ENCODE data around the gene SOSTDC1. TPM values are rescaled to one million over a fixed set of nuclear protein-coding genes. Genes with fewer than 3 reads are reported as not detected.
"Not testable (repeated sequence)": the region's sequence is repeated elsewhere in the genome, so short reads cannot be mapped to it uniquely, and the experiment has no call there.

Gene SOSTDC1
- total RNA-seq, 1 experiment from 2014 or later = not detected

DNA sequence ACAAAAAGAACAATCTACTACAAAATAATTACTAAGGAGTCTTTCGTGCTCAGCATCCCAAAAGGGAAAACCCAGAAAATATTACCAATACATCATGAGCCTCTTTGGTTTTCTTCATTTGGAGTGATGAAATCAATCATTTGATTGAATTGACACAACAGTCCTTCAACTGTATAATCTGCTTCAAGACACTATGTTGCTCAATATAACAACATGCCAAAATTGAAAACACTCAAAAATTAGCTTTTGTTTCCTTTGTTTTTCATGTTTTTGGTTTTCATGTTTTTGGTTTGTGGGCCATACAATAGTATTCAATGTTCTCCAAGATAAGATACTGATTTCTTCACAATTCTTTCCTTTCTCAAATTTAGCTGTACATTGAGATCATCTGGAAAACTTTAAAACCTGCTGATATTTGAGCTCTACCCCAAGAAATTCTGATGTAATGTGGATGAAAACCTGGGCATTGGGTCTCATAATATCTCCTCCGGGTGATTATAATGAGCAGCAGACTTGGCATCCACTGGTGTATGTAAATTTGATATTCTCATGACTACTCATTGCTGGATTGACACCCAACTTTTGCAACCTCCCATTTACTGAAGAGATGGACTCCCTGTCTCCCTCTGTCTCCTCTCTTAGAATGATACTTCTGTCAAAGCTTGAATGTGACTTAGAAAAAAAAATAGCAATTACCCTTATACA is 4.6 kb downstream of the SOSTDC1 start:
- Histone ChIP-seq H3K27ac (ENCODE audit: low read depth, low read length, poor library complexity, severe bottlenecking) (no peak overlapping the region), H3K4me3 (ENCODE audit: low read depth, low read length, poor library complexity, severe bottlenecking) (no peak overlapping the region), H3K4me1 (ENCODE audit: insufficient read depth, low read length, poor library complexity, severe bottlenecking) (peaks cover 43% of the 10 kb centered on the region), H3K9me3 (ENCODE audit: low read depth, low read length, poor library complexity, severe bottlenecking) (no peaks in the 10 kb centered on the region), H3K36me3 (ENCODE audit: insufficient read depth, low read length, poor library complexity, severe bottlenecking) (no peaks in the 10 kb centered on the region), H3K27me3 (replicated peaks; ENCODE audit: insufficient read depth, low read depth, low read length, poor library complexity) (no peaks in the 10 kb centered on the region)
- no TSS peak for BruUV-seq (replicated peaks)
- POLR2A ChIA-PET (ENCODE audit: low non-redundant PET) = no interaction called here
- no peak for TF ChIP-seq EZH2 (IDR thresholded peaks at IDR 0.05; ENCODE audit: borderline replicate concordance, low read depth, low read length, poor library complexity, severe bottlenecking)
- TF ChIP-seq, protein P1, sequence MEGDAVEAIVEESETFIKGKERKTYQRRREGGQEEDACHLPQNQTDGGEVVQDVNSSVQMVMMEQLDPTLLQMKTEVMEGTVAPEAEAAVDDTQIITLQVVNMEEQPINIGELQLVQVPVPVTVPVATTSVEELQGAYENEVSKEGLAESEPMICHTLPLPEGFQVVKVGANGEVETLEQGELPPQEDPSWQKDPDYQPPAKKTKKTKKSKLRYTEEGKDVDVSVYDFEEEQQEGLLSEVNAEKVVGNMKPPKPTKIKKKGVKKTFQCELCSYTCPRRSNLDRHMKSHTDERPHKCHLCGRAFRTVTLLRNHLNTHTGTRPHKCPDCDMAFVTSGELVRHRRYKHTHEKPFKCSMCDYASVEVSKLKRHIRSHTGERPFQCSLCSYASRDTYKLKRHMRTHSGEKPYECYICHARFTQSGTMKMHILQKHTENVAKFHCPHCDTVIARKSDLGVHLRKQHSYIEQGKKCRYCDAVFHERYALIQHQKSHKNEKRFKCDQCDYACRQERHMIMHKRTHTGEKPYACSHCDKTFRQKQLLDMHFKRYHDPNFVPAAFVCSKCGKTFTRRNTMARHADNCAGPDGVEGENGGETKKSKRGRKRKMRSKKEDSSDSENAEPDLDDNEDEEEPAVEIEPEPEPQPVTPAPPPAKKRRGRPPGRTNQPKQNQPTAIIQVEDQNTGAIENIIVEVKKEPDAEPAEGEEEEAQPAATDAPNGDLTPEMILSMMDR (conservative IDR thresholded peaks at IDR 0.05; ENCODE audit: low read depth, low read length) = no peak
- intact Hi-C loops (cut with micrococcal nuclease; ENCODE audit: unreplicated experiment) = no loop called here
- CTCF ChIA-PET = no interaction called here
- DNase-seq (ENCODE audit: low spot score) = no peak

DNA sequence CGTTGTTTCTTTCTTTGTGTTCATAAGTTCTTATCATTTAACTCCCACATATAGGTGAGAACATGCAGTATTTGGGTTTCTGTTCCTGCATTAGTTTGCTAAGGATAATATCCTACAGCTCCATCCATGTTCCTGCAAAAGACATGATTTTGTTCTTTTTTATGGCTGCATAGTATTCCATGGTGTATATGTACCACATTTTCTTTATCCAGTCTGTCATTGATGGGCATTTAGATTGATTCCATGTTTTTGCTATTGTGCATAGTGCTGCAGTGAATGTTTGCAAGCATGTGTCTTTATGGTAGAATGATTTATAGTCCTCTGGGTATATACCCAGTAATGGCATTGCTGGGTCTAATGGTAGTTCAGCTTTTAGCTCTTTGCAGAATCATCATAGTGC is 9.2 kb downstream of the SOSTDC1 start:
- BruUV-seq (replicated peaks); H3K4me1 ChIP-seq (ENCODE audit: insufficient read depth, low read length, poor library complexity, severe bottlenecking); POLR2A ChIA-PET (ENCODE audit: low non-redundant PET); H3K27ac ChIP-seq (ENCODE audit: low read depth, low read length, poor library complexity, severe bottlenecking); H3K36me3 ChIP-seq (ENCODE audit: insufficient read depth, low read length, poor library complexity, severe bottlenecking); H3K4me3 ChIP-seq (ENCODE audit: low read depth, low read length, poor library complexity, severe bottlenecking); H3K27me3 ChIP-seq (replicated peaks; ENCODE audit: insufficient read depth, low read depth, low read length, poor library complexity); intact Hi-C loops (cut with micrococcal nuclease; ENCODE audit: unreplicated experiment); CTCF ChIA-PET; DNase-seq (ENCODE audit: low spot score); H3K9me3 ChIP-seq (ENCODE audit: low read depth, low read length, poor library complexity, severe bottlenecking): not testable (repeated sequence)

DNA sequence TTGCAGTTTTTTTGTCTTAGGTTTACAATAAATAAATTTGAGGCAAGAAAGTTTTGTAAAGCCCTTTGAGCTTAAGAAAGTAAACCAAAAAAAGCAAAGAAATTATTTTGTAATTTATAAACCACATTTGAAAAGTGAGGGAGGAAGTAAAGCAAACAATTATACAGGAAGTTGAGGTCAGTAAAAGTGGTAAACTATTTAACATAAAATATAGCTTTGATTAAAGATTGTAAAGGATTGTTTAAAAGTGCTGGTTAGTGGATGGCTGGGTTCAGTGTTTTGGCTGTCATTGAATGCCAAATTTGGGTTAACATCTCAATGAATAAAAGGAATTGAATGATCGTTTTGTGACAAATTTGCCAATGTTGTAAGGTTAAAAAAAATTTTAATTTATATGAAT is 9.9 kb downstream of the SOSTDC1 start:
- ChIA-PET CTCF (no interaction called here), POLR2A (ENCODE audit: low non-redundant PET) (interaction anchor here (0.7 kb wide), 1 partner anchor 770 kb away, joined by 3 read pairs; no protein-coding TSS in a partner anchor)
- Histone ChIP-seq H3K4me3 (ENCODE audit: low read depth, low read length, poor library complexity, severe bottlenecking) (no peak overlapping the region), H3K9me3 (ENCODE audit: low read depth, low read length, poor library complexity, severe bottlenecking) (no peaks in the 10 kb centered on the region), H3K4me1 (ENCODE audit: insufficient read depth, low read length, poor library complexity, severe bottlenecking) (no peaks in the 10 kb centered on the region), H3K36me3 (ENCODE audit: insufficient read depth, low read length, poor library complexity, severe bottlenecking) (no peaks in the 10 kb centered on the region), H3K27me3 (replicated peaks; ENCODE audit: insufficient read depth, low read depth, low read length, poor library complexity) (no peaks in the 10 kb centered on the region), H3K27ac (ENCODE audit: low read depth, low read length, poor library complexity, severe bottlenecking) (no peak overlapping the region)
- intact Hi-C loops (cut with micrococcal nuclease; ENCODE audit: unreplicated experiment) = no loop called here
- TF ChIP-seq, protein P1 (conservative IDR thresholded peaks at IDR 0.05; ENCODE audit: low read depth, low read length) = no peak
- TF ChIP-seq EZH2 (IDR thresholded peaks at IDR 0.05; ENCODE audit: borderline replicate concordance, low read depth, low read length, poor library complexity, severe bottlenecking) = no peak
- no TSS peak for BruUV-seq (replicated peaks)
- no peak for DNase-seq (ENCODE audit: low spot score)

DNA sequence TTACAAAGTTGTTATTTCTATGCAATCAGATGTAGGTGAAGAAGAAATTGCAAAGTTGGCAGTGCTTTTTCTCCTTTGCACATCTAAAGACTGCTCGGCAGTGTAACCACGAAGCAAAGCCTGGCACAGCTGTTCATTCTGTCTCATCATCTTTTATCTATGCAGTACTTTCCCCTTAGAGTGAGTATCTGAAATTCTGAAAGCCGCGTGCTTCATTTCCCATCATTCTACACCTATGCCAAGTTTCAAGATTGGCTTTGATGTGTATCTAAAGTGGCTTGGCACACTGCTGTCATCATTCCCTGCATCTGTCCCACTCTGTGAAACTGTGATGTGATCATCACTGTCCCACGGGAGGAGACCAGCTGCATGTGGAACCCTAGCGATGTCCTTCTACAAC is 15.2 kb downstream of the SOSTDC1 start:
- CTCF ChIA-PET = no interaction called here
- DNase-seq (ENCODE audit: low spot score) = no peak
- intact Hi-C loops (cut with micrococcal nuclease; ENCODE audit: unreplicated experiment) = no loop called here
- POLR2A ChIA-PET (ENCODE audit: low non-redundant PET) = no interaction called here
- no peaks in the 10 kb centered on the region for H3K27me3 ChIP-seq (replicated peaks; ENCODE audit: insufficient read depth, low read depth, low read length, poor library complexity)
- no peaks in the 10 kb centered on the region for H3K36me3 ChIP-seq (ENCODE audit: insufficient read depth, low read length, poor library complexity, severe bottlenecking)
- H3K9me3 ChIP-seq (ENCODE audit: low read depth, low read length, poor library complexity, severe bottlenecking) = no peaks in the 10 kb centered on the region
- H3K4me1 ChIP-seq (ENCODE audit: insufficient read depth, low read length, poor library complexity, severe bottlenecking) = peaks cover 12% of the 10 kb centered on the region
- H3K27ac ChIP-seq (ENCODE audit: low read depth, low read length, poor library complexity, severe bottlenecking) = no peak overlapping the region
- no TSS peak for BruUV-seq (replicated peaks)
- no peak for TF ChIP-seq EZH2 (IDR thresholded peaks at IDR 0.05; ENCODE audit: borderline replicate concordance, low read depth, low read length, poor library complexity, severe bottlenecking)
- TF ChIP-seq, protein P1 (conservative IDR thresholded peaks at IDR 0.05; ENCODE audit: low read depth, low read length) = no peak
- H3K4me3 ChIP-seq (ENCODE audit: low read depth, low read length, poor library complexity, severe bottlenecking) = no peak overlapping the region
